Thoracic aorta (tissue), 2 donors: ENCODE results near the gene APBA2. TPM values are rescaled to one million over a fixed set of nuclear protein-coding genes. Genes with fewer than 3 reads are reported as not detected.

Experiments
- ATAC-seq: fragments of 150-250 bp; one replicate; pipeline ENCODE4 v1.8.0; 2017; ENCODE audit warnings: low read depth; ENCODE audit not compliant: insufficient number of reproducible peaks, low FRiP score
- DNase-seq: peaks from one replicate; pipeline ENCODE4 v3.0.0-alpha.2; 2020; ENCODE audit warnings: low spot score
- H3K27ac ChIP-seq, 2 donors: fragments of 200-600 bp; sonication (generic); 1 replicate in 1 of 2; 2 replicates in 1 of 2; pipeline ENCODE4 v1.5.1; 2016; ENCODE audit warnings: mild to moderate bottlenecking in 2 of 2, moderate library complexity in 2 of 2
- H3K27me3 ChIP-seq: fragments of 200-600 bp; sonication (generic); replicated peaks from 2 replicates; pipeline ENCODE4 v1.6.0; 2016; ENCODE audit warnings: mild to moderate bottlenecking; ENCODE audit not compliant: insufficient read depth
- H3K36me3 ChIP-seq: fragments of 200-600 bp; sonication (generic); one replicate; pipeline ENCODE4 v1.5.1; 2016
- H3K4me1 ChIP-seq, 2 donors: fragments of 200-600 bp; sonication (generic); 1 replicate in 1 of 2; 2 replicates in 1 of 2; pipeline versions ENCODE4 v1.5.1 to v1.6.0; 2016; ENCODE audit warnings: low read depth in 2 of 2, mild to moderate bottlenecking in 1 of 2; ENCODE audit not compliant: control insufficient read depth in 1 of 2
- H3K4me3 ChIP-seq: fragments of 200-600 bp; sonication (generic); 2 replicates; pipeline ENCODE4 v1.5.1; 2016; ENCODE audit warnings: mild to moderate bottlenecking
- H3K9me3 ChIP-seq: fragments of 200-600 bp; sonication (generic); 2 replicates; pipeline ENCODE4 v1.5.1; 2016
- total RNA-seq, 2 donors: library from RNA; depleted of rRNA; stranded (reverse); fragments of >200 nt; gene quantifications; one replicate each; pipeline versions ENCODE4 v1.1.0 to v1.2.3, GENCODE V29; 2016
- TF ChIP-seq, protein P1 (sequence below): fragments of 200-600 bp; sonication (generic); IDR thresholded peaks from one replicate; pipeline ENCODE4 v1.5.1; 2019; ENCODE audit warnings: antibody characterized with exemption

Gene APBA2
- total RNA-seq, 2 donors from 2014 or later = 4.9 to 5.6 TPM

DNA sequence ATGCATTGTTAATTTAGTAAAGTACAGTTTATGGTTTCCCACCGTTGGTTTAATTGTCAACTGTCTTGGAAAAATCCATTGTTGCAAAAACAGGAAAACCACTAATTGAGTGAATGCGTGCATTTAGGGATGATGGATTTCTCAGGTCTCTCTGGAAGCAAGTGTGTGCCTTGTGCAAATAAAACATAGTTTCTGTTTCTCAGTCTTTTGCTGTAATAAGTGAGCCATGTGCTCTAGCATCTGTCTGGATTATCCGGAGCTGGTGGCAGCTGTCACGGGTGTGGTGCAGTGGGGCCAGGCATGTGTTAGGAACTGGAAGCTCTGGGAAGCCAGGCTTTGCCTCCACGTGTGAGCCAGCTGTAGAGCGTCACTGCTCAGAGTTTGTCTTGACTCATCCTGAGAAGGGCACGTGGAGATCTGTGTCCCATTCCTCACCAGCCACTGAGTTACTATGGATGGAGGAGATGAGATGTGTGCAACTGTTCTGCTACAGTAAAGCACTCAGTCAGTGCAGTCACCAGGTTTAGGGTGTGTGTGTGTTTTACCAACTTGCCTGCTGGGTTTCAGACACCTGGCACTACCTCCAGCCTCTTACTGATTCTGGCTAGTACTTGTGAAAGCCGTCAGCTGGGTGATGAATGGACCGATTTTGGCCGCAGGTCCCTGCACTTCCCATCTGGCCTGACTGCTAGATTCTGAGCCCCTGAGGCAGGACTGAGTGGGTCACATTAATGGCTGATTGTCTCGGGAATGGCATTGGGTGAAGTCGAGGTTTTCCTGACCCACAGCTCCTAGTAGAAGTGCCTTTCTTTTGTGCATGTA lies 7.2 kb downstream of the APBA2 start:
- no peaks in the 10 kb centered on the region for H3K27me3 ChIP-seq
- H3K36me3 ChIP-seq = no peaks in the 10 kb centered on the region
- no peak overlapping the region for H3K4me3 ChIP-seq
- TF ChIP-seq, protein P1, sequence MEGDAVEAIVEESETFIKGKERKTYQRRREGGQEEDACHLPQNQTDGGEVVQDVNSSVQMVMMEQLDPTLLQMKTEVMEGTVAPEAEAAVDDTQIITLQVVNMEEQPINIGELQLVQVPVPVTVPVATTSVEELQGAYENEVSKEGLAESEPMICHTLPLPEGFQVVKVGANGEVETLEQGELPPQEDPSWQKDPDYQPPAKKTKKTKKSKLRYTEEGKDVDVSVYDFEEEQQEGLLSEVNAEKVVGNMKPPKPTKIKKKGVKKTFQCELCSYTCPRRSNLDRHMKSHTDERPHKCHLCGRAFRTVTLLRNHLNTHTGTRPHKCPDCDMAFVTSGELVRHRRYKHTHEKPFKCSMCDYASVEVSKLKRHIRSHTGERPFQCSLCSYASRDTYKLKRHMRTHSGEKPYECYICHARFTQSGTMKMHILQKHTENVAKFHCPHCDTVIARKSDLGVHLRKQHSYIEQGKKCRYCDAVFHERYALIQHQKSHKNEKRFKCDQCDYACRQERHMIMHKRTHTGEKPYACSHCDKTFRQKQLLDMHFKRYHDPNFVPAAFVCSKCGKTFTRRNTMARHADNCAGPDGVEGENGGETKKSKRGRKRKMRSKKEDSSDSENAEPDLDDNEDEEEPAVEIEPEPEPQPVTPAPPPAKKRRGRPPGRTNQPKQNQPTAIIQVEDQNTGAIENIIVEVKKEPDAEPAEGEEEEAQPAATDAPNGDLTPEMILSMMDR = no peak
- DNase-seq (no peak), ATAC-seq (no peak)
- no peaks in the 10 kb centered on the region for H3K4me1 ChIP-seq
- no peaks in the 10 kb centered on the region for H3K9me3 ChIP-seq
- no peak overlapping the region for H3K27ac ChIP-seq

DNA sequence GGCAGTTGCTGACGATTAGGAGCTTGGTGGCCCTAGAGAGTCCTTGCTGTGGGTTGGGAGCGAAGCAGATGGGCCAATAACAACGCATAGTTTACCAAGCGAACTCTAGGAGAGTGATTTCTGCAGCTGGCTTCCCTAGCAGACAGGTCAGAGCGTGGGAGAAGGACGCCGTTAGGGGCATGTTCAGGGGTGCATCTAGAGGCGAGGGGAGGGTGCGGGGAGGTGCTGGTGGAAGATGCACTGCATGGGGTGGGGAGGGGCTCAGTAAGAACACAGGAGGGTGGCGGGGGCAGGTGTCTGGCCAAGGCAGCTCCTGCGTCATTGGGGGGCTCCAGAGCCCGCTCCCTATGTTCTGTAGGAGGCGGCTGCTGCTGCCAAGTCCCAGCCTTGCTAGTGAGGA lies 8.9 kb downstream of the APBA2 start:
- no peaks in the 10 kb centered on the region for H3K27me3 ChIP-seq
- H3K27ac ChIP-seq = no peak overlapping the region
- TF ChIP-seq, protein P1 = no peak
- H3K36me3 ChIP-seq = no peaks in the 10 kb centered on the region
- DNase-seq = no peak
- H3K4me1 ChIP-seq = no peaks in the 10 kb centered on the region
- no peaks in the 10 kb centered on the region for H3K9me3 ChIP-seq
- no peak for ATAC-seq
- H3K4me3 ChIP-seq = no peak overlapping the region

DNA sequence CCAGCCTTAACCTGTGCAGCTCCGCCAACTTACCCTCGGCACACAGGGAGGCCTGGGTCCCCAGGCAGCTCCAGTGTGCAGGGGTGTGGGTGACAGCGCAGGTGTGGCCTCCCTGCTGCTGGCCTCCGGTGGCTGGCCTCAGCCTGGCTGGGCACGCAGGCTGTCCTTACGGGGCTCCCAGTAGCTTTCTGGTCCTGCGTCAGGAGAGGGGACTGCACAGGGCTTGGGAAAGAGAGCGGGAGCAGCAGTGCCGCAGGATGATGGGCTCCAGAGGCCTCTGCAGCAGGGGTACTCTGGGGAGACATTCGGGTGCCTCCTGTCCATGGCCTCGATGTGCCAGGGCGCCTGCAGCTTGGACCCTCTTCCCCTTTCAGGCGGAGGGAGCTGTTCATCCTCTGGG lies 9.4 kb downstream of the APBA2 start:
- TF ChIP-seq, protein P1 = no peak
- Histone ChIP-seq H3K9me3 (no peaks in the 10 kb centered on the region), H3K27me3 (no peaks in the 10 kb centered on the region), H3K36me3 (no peaks in the 10 kb centered on the region), H3K4me1 (no peaks in the 10 kb centered on the region), H3K4me3 (no peak overlapping the region), H3K27ac (no peak overlapping the region)
- DNase-seq (no peak), ATAC-seq (no peak)

DNA sequence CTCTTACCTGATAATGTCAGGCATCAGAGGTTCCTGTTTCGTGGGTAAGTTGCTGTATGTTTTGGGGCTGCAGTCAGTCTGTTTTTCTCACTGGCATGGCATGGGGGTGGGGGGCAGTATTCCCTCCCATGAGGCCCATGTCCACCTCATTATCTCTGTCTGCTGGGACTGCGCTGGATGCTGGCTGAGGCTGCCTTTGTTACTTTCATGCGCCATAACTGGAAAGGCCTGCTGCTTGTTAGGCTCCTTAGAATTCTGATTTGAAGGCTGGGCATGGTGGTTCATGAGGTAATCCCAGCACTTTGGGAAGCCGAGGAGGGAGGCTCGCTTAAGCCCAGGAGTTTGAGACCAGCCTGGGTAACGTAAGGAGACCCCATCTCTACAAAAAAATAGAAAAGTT lies 9.8 kb downstream of the APBA2 start:
- Histone ChIP-seq H3K36me3 (no peaks in the 10 kb centered on the region), H3K27me3 (no peaks in the 10 kb centered on the region), H3K27ac (no peak overlapping the region), H3K9me3 (no peaks in the 10 kb centered on the region), H3K4me3 (no peak overlapping the region), H3K4me1 (no peaks in the 10 kb centered on the region)
- ATAC-seq (no peak), DNase-seq (no peak)
- TF ChIP-seq, protein P1 = no peak

DNA sequence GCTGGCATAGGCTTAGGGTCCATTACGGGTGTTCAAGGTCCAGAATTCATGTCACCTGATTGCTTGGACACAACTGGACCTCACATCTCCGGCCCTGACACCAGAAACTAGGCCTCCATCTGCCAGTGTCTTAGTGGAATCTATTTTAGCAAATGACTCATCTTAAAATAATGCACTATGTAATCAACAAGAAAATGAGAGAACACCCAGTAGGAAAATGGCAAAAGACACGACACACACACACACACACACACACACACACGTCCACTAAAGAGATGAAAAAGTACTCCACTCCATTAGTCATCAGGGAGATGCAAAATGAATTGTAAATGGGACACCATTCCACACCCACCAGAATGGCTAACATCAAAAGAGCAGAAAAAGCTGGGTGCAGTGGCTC lies 11.2 kb downstream of the APBA2 start:
- TF ChIP-seq, protein P1 = no peak
- Histone ChIP-seq H3K27ac (no peak overlapping the region), H3K36me3 (no peaks in the 10 kb centered on the region), H3K4me1 (no peaks in the 10 kb centered on the region), H3K9me3 (no peaks in the 10 kb centered on the region), H3K4me3 (no peak overlapping the region), H3K27me3 (no peaks in the 10 kb centered on the region)
- no peak for DNase-seq
- no peak for ATAC-seq
